GM23248 (cell line): Measurements from ENCODE around the gene WDR62.

Source experiments
- EZH2 ChIP-seq: fragments of 200-600 bp; sonication (generic); IDR thresholded peaks from 2 replicates; pipeline ENCODE4 v1.6.1; 2018; ENCODE audit warnings: antibody characterized with exemption, mild to moderate bottlenecking; ENCODE audit not compliant: insufficient read depth, poor library complexity, severe bottlenecking
- EZH2phosphoT487 ChIP-seq: fragments of 200-600 bp; sonication (generic); IDR thresholded peaks from 2 replicates; pipeline ENCODE4 v1.6.1; 2018; ENCODE audit warnings: antibody characterized with exemption, moderate library complexity, mild to moderate bottlenecking, low read depth; ENCODE audit not compliant: insufficient read depth

DNA sequence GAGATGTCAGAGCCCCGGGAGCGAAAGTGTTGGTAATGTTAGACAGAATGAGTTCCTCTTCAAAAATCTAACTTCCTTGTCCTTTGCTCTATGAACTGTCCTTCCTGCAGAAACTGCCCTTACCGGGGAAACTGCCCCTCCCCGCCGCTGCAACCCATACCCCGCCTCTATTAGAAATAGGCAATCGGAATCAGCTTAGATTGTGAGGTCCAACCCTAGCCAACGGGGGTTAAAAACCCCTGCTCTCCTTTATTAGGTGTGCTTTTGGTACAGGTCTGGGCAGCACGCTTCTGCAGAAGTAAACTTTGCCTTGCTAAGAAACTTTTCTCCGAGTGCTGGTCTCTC lies 73.7 kb downstream of the WDR62 start:
- TF ChIP-seq EZH2 (no peak), EZH2phosphoT487 (no peak)
